ENCODE results near the gene HLCS. TPM values are rescaled to one million over a fixed set of nuclear protein-coding genes. Genes with fewer than 3 reads are reported as not detected.

The HLCS gene
- total RNA-seq, 1 experiment from 2014 or later = 12.7 TPM

- Histone ChIP-seq H3K14ac (ENCODE audit: insufficient read depth, low read length) (no peak overlapping the region), H3K18ac (ENCODE audit: insufficient read length, low read depth, low read length) (no peak overlapping the region), H3K9me3 (ENCODE audit: control insufficient read depth, low read depth, low read length) (no peaks in the 10 kb centered on the region), H3K4ac (ENCODE audit: low read depth, low read length) (no peak overlapping the region), H2AFZ (ENCODE audit: low read length) (no peak overlapping the region), H2AK5ac (ENCODE audit: insufficient read length, low read length) (no peak overlapping the region), H4K8ac (replicated peaks; ENCODE audit: insufficient read length, low read depth, low read length) (no peak overlapping the region), H2BK12ac (ENCODE audit: insufficient read length, low read depth, low read length) (no peak overlapping the region), H3K23ac (ENCODE audit: insufficient read length, low read depth, low read length) (no peak overlapping the region), H2BK15ac (ENCODE audit: low read depth, low read length) (no peak overlapping the region), H3K56ac (ENCODE audit: insufficient read length, low read depth, low read length) (no peak overlapping the region), H3K23me2 (ENCODE audit: insufficient read length, low read depth, low read length, poor library complexity, severe bottlenecking) (peaks cover 2% of the 10 kb centered on the region), H3T11ph (ENCODE audit: low read length) (no peak overlapping the region), H2BK20ac (ENCODE audit: low read depth, low read length, poor library complexity, severe bottlenecking) (no peak overlapping the region), H3K4me1 (ENCODE audit: insufficient read depth, low read length) (no peaks in the 10 kb centered on the region), H3K27ac (ENCODE audit: insufficient read length, low read depth, low read length) (no peak overlapping the region), H3K27me3 (ENCODE audit: insufficient read depth, low read length) (no peaks in the 10 kb centered on the region), H2BK5ac (ENCODE audit: insufficient read length, low read length) (no peak overlapping the region), H4K20me1 (ENCODE audit: control insufficient read depth, insufficient read depth, insufficient read length) (no peaks in the 10 kb centered on the region), H3K9ac (ENCODE audit: extremely low read depth, insufficient read length, low read length) (no peak overlapping the region), H4K91ac (ENCODE audit: insufficient read length, low read depth, low read length) (no peak overlapping the region), H3K79me2 (ENCODE audit: insufficient read depth, low read length) (no peaks in the 10 kb centered on the region), H3K4me2 (ENCODE audit: insufficient read depth, insufficient read length, low read length) (no peak overlapping the region), H3K79me1 (ENCODE audit: insufficient read depth, low read depth, low read length, poor library complexity, severe bottlenecking) (no peaks in the 10 kb centered on the region), H4K5ac (ENCODE audit: insufficient read length, low read depth, low read length) (no peak overlapping the region), H2BK120ac (ENCODE audit: low read depth, low read length, poor library complexity, severe bottlenecking) (no peak overlapping the region)
- Mint-ChIP-seq H3K27me3 (ENCODE audit: low read depth) (peaks cover 1% of the 10 kb centered on the region; the same call in 1 of the 2 replicates), H3K9me3 (no peaks in the 10 kb centered on the region), H3K4me1 (peaks cover 12 to 23% of the 10 kb centered on the region in 2 experiments), H3K27ac (no peak overlapping the region), H3K36me3 (ENCODE audit: insufficient read depth in 1 of 3, low read depth in 3 of 3) (no peaks in the 10 kb centered on the region; a peak in 1 of 7 replicates), H3K4me3 (no peak overlapping the region)
- no CpG with 5 or more reads among the region's 8 CpGs for WGBS (ENCODE audit: extremely low coverage, insufficient read length, low lambda C conversion rate)
- no peak for TF ChIP-seq CTCF (conservative IDR thresholded peaks at IDR 0.05)
- no peak for DNase-seq
Measured at GRCh38 chr21:36850372-36850771, 116.1 kb downstream of the HLCS start.

Data from H9 (cell line).